DOHH2 (cell line): ENCODE results near the gene SLC25A3.

Source experiments
- H3F3A ChIP-seq: fragments of 200-600 bp; sonication (generic), shearing (Covaris generic); 2 replicates; pipeline ENCODE4 v1.6.0; 2016; ENCODE audit warnings: antibody characterized with exemption, mild to moderate bottlenecking; ENCODE audit not compliant: control insufficient read depth, insufficient read depth
- H3K27ac ChIP-seq: fragments of 200-600 bp; sonication (generic); 2 replicates; pipeline ENCODE4 v1.5.1; 2014; ENCODE audit warnings: low read depth, mild to moderate bottlenecking, low read length, moderate library complexity
- H3K27me3 ChIP-seq: fragments of 200-600 bp; sonication (generic); 2 replicates; pipeline ENCODE4 v1.6.1; 2014; ENCODE audit warnings: mild to moderate bottlenecking, low read length, mixed read lengths; ENCODE audit not compliant: control insufficient read depth
- H3K36me3 ChIP-seq: fragments of 200-600 bp; sonication (generic); 2 replicates; pipeline ENCODE4 v1.6.1; 2014; ENCODE audit warnings: mild to moderate bottlenecking, low read length, moderate library complexity, mixed read lengths; ENCODE audit not compliant: control insufficient read depth
- H3K4me1 ChIP-seq: fragments of 200-600 bp; sonication (generic); 2 replicates; pipeline ENCODE4 v1.6.1; 2014; ENCODE audit warnings: mild to moderate bottlenecking, low read length, mixed read lengths; ENCODE audit not compliant: control insufficient read depth
- H3K4me2 ChIP-seq: fragments of 200-600 bp; sonication (generic); 2 replicates; pipeline ENCODE4 v1.6.0; 2014; ENCODE audit warnings: mild to moderate bottlenecking, low read length, moderate library complexity
- H3K4me3 ChIP-seq: fragments of 200-600 bp; sonication (generic); 2 replicates; pipeline ENCODE4 v1.5.1; 2014; ENCODE audit warnings: mild to moderate bottlenecking, low read length, mixed read lengths
- H3K79me2 ChIP-seq: fragments of 200-600 bp; sonication (generic); 2 replicates; pipeline ENCODE4 v1.6.1; 2014; ENCODE audit warnings: mild to moderate bottlenecking, low read length, mixed read lengths; ENCODE audit not compliant: control insufficient read depth
- H3K9me2 ChIP-seq: fragments of 200-600 bp; sonication (generic); replicated peaks from 2 replicates; pipeline ENCODE4 v1.6.1; 2014; ENCODE audit warnings: mild to moderate bottlenecking, low read length, mixed read lengths; ENCODE audit not compliant: control insufficient read depth
- H3K9me3 ChIP-seq: fragments of 200-600 bp; sonication (generic); 2 replicates; pipeline ENCODE4 v1.6.1; 2014; ENCODE audit warnings: antibody characterized with exemption, low read length, mixed read lengths; ENCODE audit not compliant: control insufficient read depth, insufficient read depth
- H4K20me1 ChIP-seq: fragments of 200-600 bp; sonication (generic); 2 replicates; pipeline ENCODE4 v1.6.0; 2014; ENCODE audit warnings: low read depth, mild to moderate bottlenecking, antibody characterized with exemption, low read length, moderate library complexity; ENCODE audit not compliant: control insufficient read depth, insufficient read depth
- EZH2phosphoT487 ChIP-seq: fragments of 200-600 bp; sonication (generic); IDR thresholded peaks from 2 replicates; pipeline ENCODE4 v1.6.1; 2017; ENCODE audit warnings: borderline replicate concordance, mild to moderate bottlenecking, antibody characterized with exemption, low read length, moderate library complexity, mixed read lengths
- TF ChIP-seq, protein P1 (sequence below): fragments of 200-600 bp; sonication (generic); IDR thresholded peaks from one replicate; pipeline ENCODE4 v1.5.1; 2014; ENCODE audit warnings: antibody characterized with exemption, mild to moderate bottlenecking, low read depth, low read length; ENCODE audit not compliant: poor library complexity, severe bottlenecking

SLC25A3 gene

GRCh38 chr12:98582093-98582492, 11.4 kb upstream of the SLC25A3 start:
- Histone ChIP-seq H3K9me3 (no peaks in the 10 kb centered on the region), H4K20me1 (no peaks in the 10 kb centered on the region), H3K4me3 (no peak overlapping the region), H3K4me1 (peaks cover 2% of the 10 kb centered on the region; the same call in 1 of the 2 replicates), H3K4me2 (no peak overlapping the region), H3K9me2 (no peaks in the 10 kb centered on the region), H3K27ac (no peak overlapping the region), H3K27me3 (peaks cover 5% of the 10 kb centered on the region), H3K79me2 (no peaks in the 10 kb centered on the region), H3F3A (no peaks in the 10 kb centered on the region), H3K36me3 (no peaks in the 10 kb centered on the region)
- TF ChIP-seq EZH2phosphoT487, result no peak
- TF ChIP-seq, protein P1, sequence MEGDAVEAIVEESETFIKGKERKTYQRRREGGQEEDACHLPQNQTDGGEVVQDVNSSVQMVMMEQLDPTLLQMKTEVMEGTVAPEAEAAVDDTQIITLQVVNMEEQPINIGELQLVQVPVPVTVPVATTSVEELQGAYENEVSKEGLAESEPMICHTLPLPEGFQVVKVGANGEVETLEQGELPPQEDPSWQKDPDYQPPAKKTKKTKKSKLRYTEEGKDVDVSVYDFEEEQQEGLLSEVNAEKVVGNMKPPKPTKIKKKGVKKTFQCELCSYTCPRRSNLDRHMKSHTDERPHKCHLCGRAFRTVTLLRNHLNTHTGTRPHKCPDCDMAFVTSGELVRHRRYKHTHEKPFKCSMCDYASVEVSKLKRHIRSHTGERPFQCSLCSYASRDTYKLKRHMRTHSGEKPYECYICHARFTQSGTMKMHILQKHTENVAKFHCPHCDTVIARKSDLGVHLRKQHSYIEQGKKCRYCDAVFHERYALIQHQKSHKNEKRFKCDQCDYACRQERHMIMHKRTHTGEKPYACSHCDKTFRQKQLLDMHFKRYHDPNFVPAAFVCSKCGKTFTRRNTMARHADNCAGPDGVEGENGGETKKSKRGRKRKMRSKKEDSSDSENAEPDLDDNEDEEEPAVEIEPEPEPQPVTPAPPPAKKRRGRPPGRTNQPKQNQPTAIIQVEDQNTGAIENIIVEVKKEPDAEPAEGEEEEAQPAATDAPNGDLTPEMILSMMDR, result no peak

DNA sequence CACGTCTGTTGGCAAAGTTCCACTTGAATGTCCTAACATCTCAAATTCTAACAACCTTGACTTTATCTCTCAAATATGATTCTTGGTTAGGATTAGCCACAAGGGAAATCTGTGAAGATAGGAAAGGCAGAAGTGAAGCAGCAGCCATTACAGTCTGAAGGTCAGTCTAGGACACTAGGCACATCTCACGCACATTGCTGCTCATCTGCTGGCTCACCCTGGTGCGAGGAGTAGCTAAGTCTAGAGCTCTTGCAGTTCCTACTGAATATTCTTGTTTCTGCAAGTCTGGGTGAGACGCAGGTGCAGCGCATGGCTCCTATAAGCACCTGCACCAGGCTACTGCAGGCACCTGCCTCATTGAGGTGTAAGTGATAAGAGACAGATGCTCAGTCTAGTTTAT, 6.4 kb upstream of the SLC25A3 start:
- Histone ChIP-seq H3K27me3 (no peaks in the 10 kb centered on the region; the same call in 1 of the 2 replicates), H3K9me3 (no peaks in the 10 kb centered on the region), H4K20me1 (no peaks in the 10 kb centered on the region), H3F3A (no peaks in the 10 kb centered on the region), H3K4me2 (no peak overlapping the region), H3K4me3 (no peak overlapping the region), H3K36me3 (no peaks in the 10 kb centered on the region), H3K27ac (no peak overlapping the region), H3K9me2 (no peaks in the 10 kb centered on the region), H3K4me1 (peaks cover 5% of the 10 kb centered on the region; the same call in 1 of the 2 replicates), H3K79me2 (no peaks in the 10 kb centered on the region)
- TF ChIP-seq, protein P1, result no peak
- TF ChIP-seq EZH2phosphoT487, result no peak

DNA sequence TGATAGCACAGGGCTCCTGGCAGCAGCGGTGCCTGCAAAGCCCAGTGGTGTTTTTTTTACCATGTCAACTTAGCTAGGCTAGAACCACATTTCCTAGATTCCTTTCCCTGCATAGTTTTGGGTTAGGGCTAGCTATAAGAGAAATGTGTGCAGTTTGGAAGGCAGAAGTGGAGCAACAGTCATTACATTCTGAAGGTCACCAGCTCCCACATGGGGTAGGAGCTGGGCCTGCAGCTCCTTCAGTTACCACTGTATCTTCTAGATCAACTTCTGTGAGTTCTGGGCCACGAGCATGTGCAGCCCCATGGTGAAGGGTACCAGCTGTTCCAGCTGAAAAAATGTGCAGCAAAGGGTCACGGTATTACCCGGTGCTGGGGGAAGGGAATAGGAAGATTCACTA, 2.3 kb upstream of the SLC25A3 start:
- Histone ChIP-seq H3K9me3 (no peaks in the 10 kb centered on the region), H3K9me2 (no peaks in the 10 kb centered on the region), H3K27me3 (no peaks in the 10 kb centered on the region), H3K36me3 (peaks cover 27% of the 10 kb centered on the region), H3K4me3 (no peak overlapping the region), H3F3A (peaks cover 14% of the 10 kb centered on the region), H4K20me1 (peaks cover 22% of the 10 kb centered on the region; the same call in 1 of the 2 replicates), H3K27ac (no peak overlapping the region), H3K4me1 (peaks cover 25% of the 10 kb centered on the region), H3K79me2 (peaks cover 34% of the 10 kb centered on the region), H3K4me2 (no peak overlapping the region)
- TF ChIP-seq, protein P1, result no peak
- TF ChIP-seq EZH2phosphoT487, result no peak
